Glutamatergic neuron (in vitro differentiated cells): ENCODE data around the gene LCA5. TPM values are rescaled to one million over a fixed set of nuclear protein-coding genes. Genes with fewer than 3 reads are reported as not detected.

Source experiments
- DNase-seq: peaks from one replicate; pipeline ENCODE4 v3.0.0; 2022
- H3K27ac Mint-ChIP-seq: one replicate; pipeline ENCODE4 v1.8.0; 2020; ENCODE audit warnings: mild to moderate bottlenecking, mixed read lengths, inconsistent platforms; ENCODE audit not compliant: unreplicated experiment
- H3K27me3 Mint-ChIP-seq: one replicate; pipeline ENCODE4 v1.8.0; 2020; ENCODE audit warnings: mild to moderate bottlenecking, moderate library complexity, mixed read lengths, inconsistent platforms; ENCODE audit not compliant: unreplicated experiment
- H3K36me3 Mint-ChIP-seq: one replicate; pipeline ENCODE4 v1.8.0; 2020; ENCODE audit warnings: mild to moderate bottlenecking, mixed read lengths, inconsistent platforms; ENCODE audit not compliant: unreplicated experiment
- H3K4me1 Mint-ChIP-seq: one replicate; pipeline ENCODE4 v1.8.0; 2020; ENCODE audit warnings: mild to moderate bottlenecking, low read depth, mixed read lengths, inconsistent platforms; ENCODE audit not compliant: unreplicated experiment
- H3K4me3 Mint-ChIP-seq: one replicate; pipeline ENCODE4 v1.8.0; 2020; ENCODE audit warnings: mild to moderate bottlenecking, mixed read lengths, inconsistent platforms; ENCODE audit not compliant: unreplicated experiment
- H3K9me3 Mint-ChIP-seq: one replicate; pipeline ENCODE4 v1.8.0; 2020; ENCODE audit warnings: mild to moderate bottlenecking, moderate library complexity, mixed read lengths, inconsistent platforms; ENCODE audit not compliant: unreplicated experiment
- total RNA-seq: library from RNA; stranded (reverse); fragmentation: NEBNext Ultra II Directional; extraction: Animal tissue kit (Norgen Biotek cat#: 25700); gene quantifications from one replicate; pipeline ENCODE4 v1.2.1, GENCODE V29; 2021; ENCODE audit not compliant: unreplicated experiment
- TF ChIP-seq, protein P1 (sequence below): fragments of 200-600 bp; sonication (generic); IDR thresholded peaks from one replicate; pipeline ENCODE4 v1.5.0; 2021; ENCODE audit not compliant: partially characterized antibody, unreplicated experiment

LCA5 gene
- total RNA-seq, 1 donor from 2014 or later, result 5.3 TPM

GRCh38 chr6:79574174-79574573 lies 36.9 kb upstream of the LCA5 start:
- DNase-seq, result no peak
- peaks cover 11% of the 10 kb centered on the region for H3K4me1 Mint-ChIP-seq
- no peak overlapping the region for H3K4me3 Mint-ChIP-seq
- H3K9me3 Mint-ChIP-seq, result no peaks in the 10 kb centered on the region
- peaks cover 6% of the 10 kb centered on the region for H3K36me3 Mint-ChIP-seq
- no peak overlapping the region for H3K27ac Mint-ChIP-seq
- H3K27me3 Mint-ChIP-seq, result no peaks in the 10 kb centered on the region
- TF ChIP-seq, protein P1, sequence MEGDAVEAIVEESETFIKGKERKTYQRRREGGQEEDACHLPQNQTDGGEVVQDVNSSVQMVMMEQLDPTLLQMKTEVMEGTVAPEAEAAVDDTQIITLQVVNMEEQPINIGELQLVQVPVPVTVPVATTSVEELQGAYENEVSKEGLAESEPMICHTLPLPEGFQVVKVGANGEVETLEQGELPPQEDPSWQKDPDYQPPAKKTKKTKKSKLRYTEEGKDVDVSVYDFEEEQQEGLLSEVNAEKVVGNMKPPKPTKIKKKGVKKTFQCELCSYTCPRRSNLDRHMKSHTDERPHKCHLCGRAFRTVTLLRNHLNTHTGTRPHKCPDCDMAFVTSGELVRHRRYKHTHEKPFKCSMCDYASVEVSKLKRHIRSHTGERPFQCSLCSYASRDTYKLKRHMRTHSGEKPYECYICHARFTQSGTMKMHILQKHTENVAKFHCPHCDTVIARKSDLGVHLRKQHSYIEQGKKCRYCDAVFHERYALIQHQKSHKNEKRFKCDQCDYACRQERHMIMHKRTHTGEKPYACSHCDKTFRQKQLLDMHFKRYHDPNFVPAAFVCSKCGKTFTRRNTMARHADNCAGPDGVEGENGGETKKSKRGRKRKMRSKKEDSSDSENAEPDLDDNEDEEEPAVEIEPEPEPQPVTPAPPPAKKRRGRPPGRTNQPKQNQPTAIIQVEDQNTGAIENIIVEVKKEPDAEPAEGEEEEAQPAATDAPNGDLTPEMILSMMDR, result no peak

- no peak overlapping the region for H3K27ac Mint-ChIP-seq
- H3K9me3 Mint-ChIP-seq, result no peaks in the 10 kb centered on the region
- no peak overlapping the region for H3K4me3 Mint-ChIP-seq
- DNase-seq, result no peak
- H3K27me3 Mint-ChIP-seq, result no peaks in the 10 kb centered on the region
- TF ChIP-seq, protein P1, result no peak
- H3K4me1 Mint-ChIP-seq, result peaks cover 11% of the 10 kb centered on the region
- H3K36me3 Mint-ChIP-seq, result no peaks in the 10 kb centered on the region
Measured at GRCh38 chr6:79571030-79571367, 33.8 kb upstream of the LCA5 start.

GRCh38 chr6:79570129-79571029 lies 33.1 kb upstream of the LCA5 start:
- H3K36me3 Mint-ChIP-seq, result no peaks in the 10 kb centered on the region
- no peak for DNase-seq
- no peak overlapping the region for H3K27ac Mint-ChIP-seq
- H3K4me3 Mint-ChIP-seq, result no peak overlapping the region
- TF ChIP-seq, protein P1, result peak; percentile 51
- peaks cover 11% of the 10 kb centered on the region for H3K4me1 Mint-ChIP-seq
- H3K9me3 Mint-ChIP-seq, result no peaks in the 10 kb centered on the region
- H3K27me3 Mint-ChIP-seq, result no peaks in the 10 kb centered on the region

DNA sequence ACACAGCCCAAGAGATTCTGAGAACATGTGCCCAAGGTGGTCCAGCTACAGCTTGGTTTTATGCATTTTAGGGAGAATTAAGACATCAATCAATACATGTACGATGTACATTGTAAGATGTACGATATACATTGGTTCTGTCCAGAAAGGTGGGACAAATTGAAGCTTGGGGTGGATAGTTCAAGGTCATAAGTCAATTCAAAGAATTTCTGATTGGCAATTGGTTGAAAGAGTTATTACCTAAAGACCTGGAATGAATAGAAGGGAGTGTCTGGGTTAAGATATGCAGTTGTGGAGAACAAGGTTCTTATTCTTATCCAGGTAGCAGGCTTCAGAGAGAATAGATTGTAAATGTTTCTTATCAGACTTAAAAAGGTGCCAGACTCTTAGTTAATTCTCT lies 31.8 kb upstream of the LCA5 start:
- DNase-seq, result no peak
- Mint-ChIP-seq H3K4me1 (peaks cover 9% of the 10 kb centered on the region), H3K9me3 (no peaks in the 10 kb centered on the region), H3K36me3 (no peaks in the 10 kb centered on the region), H3K27ac (no peak overlapping the region), H3K27me3 (no peaks in the 10 kb centered on the region), H3K4me3 (no peak overlapping the region)
- TF ChIP-seq, protein P1, result no peak

DNA sequence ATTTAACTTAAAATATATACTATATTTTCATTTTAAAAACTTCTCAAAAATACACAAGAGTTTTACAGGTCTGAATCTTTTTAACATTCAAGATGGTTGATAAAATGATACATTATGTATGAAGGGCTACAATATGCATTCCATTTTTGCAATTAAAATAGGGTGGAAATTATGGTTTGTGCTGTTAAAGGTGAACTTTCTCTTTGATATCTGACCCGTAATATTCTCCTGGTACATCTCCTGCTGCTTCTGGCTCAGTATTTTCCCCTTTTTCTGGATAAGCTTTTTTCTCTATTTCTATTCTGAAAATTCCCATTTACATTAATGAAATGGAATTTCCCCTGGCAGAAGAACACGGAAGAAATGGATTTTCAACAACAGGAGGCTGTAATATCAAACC lies 27.4 kb upstream of the LCA5 start:
- DNase-seq, result no peak
- H3K4me3 Mint-ChIP-seq, result no peak overlapping the region
- no peak overlapping the region for H3K27ac Mint-ChIP-seq
- no peaks in the 10 kb centered on the region for H3K36me3 Mint-ChIP-seq
- TF ChIP-seq, protein P1, result no peak
- H3K27me3 Mint-ChIP-seq, result no peaks in the 10 kb centered on the region
- H3K9me3 Mint-ChIP-seq, result peaks cover 3% of the 10 kb centered on the region
- peaks cover 1% of the 10 kb centered on the region for H3K4me1 Mint-ChIP-seq
